Activated CD4-positive, alpha-beta memory T cell treated with anti-CD3 and anti-CD28 coated beads for 36 hours (primary cell): ENCODE results near the gene PPM1A. TPM values are rescaled to one million over a fixed set of nuclear protein-coding genes. Genes with fewer than 3 reads are reported as not detected.

ENCODE experiments used
- CTCF ChIA-PET: fragments of 350-600 bp; sonication (Branson Sonifier 250); formaldehyde crosslinking; loops from one replicate; lab custom pipeline; 2021; ENCODE audit warnings: antibody characterized with exemption, inconsistent platforms; lab: Charles Lee
- POLR2A ChIA-PET: fragments of 350-600 bp; sonication (Branson Sonifier 250); formaldehyde crosslinking; loops from one replicate; lab custom pipeline; 2021; ENCODE audit warnings: antibody characterized with exemption; lab: Charles Lee
- DNase-seq: peaks from one replicate; pipeline ENCODE4 v3.0.0-alpha.2; 2020
- H3K27ac Mint-ChIP-seq: one replicate; pipeline ENCODE4 v1.8.0; 2021; ENCODE audit warnings: mixed read lengths
- H3K27me3 Mint-ChIP-seq: one replicate; pipeline ENCODE4 v1.8.0; 2021; ENCODE audit warnings: mixed read lengths
- H3K36me3 Mint-ChIP-seq: one replicate; pipeline ENCODE4 v1.8.0; 2021; ENCODE audit warnings: mixed read lengths
- H3K4me1 Mint-ChIP-seq: one replicate; pipeline ENCODE4 v1.8.0; 2021; ENCODE audit warnings: low read depth, mixed read lengths
- H3K4me3 Mint-ChIP-seq: one replicate; pipeline ENCODE4 v1.8.0; 2021; ENCODE audit warnings: mild to moderate bottlenecking, mixed read lengths
- H3K9me3 Mint-ChIP-seq: one replicate; pipeline ENCODE4 v1.8.0; 2021; ENCODE audit warnings: mixed read lengths
- intact Hi-C: fragments of 100-400 bp; cut with micrococcal nuclease; formaldehyde crosslinking; loops from one replicate; pipeline ENCODE4 v1.15.1; 2023
- total RNA-seq, 2 experiments: library from RNA; stranded (reverse); gene quantifications; one replicate each; pipeline ENCODE4 v1.2.3, GENCODE V29; 2021

The PPM1A gene
- total RNA-seq, 2 experiments from 2014 or later: 44.0 to 47.3 TPM

GRCh38 chr14:60328583-60328982 is 79.6 kb downstream of the PPM1A start:
- DNase-seq: no peak
- peak overlapping the region; percentile 34 for H3K4me3 Mint-ChIP-seq
- intact Hi-C loops: no loop called here
- H3K9me3 Mint-ChIP-seq: no peaks in the 10 kb centered on the region
- peaks cover 2% of the 10 kb centered on the region for H3K36me3 Mint-ChIP-seq
- H3K27me3 Mint-ChIP-seq: peaks cover 22% of the 10 kb centered on the region
- CTCF ChIA-PET: interaction anchor here (0.6 to 1.9 kb wide), 4 partner anchors 22 to 364 kb away, joined by 3 to 5 read pairs (median 4); no protein-coding TSS in a partner anchor
- H3K4me1 Mint-ChIP-seq: peaks cover 37% of the 10 kb centered on the region
- POLR2A ChIA-PET: no interaction called here
- no peak overlapping the region for H3K27ac Mint-ChIP-seq

GRCh38 chr14:60329274-60329673 is 80.3 kb downstream of the PPM1A start:
- Mint-ChIP-seq H3K36me3 (peaks cover 2% of the 10 kb centered on the region), H3K27ac (no peak overlapping the region)

DNA sequence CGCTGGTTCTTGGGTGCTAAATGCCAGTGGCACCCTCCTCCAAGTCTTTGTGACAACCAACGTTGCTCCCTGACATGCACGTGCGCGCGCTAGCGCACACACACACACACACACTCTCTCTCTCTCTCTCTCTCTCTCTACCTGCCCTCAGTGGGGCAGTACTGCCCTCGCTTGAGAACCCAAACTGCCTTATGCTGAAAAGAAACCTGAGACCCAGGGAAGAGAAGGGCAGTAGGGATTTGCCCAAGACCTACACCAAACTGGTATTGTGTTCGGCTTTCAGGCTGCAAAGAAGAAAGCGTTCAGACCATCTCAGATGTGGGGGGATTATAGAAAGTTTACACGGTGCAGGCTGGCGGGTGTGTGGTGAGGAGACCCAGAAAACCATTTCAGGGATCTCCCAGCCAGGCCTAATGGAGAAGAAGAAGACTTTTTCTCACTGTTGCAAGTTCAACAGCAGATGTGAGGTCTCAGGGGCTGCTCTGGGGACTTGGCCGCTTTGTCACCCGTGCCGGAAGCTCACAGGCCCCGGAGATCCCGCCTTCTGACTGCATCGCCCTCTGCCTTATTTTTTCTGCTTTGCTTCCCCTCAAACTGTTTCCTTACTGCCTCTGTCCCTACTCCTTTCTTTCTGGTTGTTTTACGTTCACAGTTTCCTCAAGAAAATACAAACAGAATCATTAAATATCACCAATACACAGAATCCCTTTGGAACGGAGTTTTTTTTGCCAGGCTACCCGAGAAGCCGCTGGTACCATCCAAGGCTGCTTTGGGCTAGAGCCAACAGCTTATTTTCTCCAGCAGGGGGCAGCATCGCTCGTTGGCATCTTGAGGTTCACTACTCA is 82.4 kb downstream of the PPM1A start:
- DNase-seq: peak; percentile 85
- peaks cover 36% of the 10 kb centered on the region for H3K27me3 Mint-ChIP-seq
- peak overlapping the region; percentile 85 for H3K27ac Mint-ChIP-seq
- H3K9me3 Mint-ChIP-seq: no peaks in the 10 kb centered on the region
- CTCF ChIA-PET: interaction anchor here (0.5 to 2.8 kb wide), 40 partner anchors 10 to 717 kb away, joined by 3 to 23 read pairs (median 4); partner anchors contain the start of genes DHRS7, PCNX4 and PPM1A
- peaks cover 2% of the 10 kb centered on the region for H3K36me3 Mint-ChIP-seq
- POLR2A ChIA-PET: interaction anchor here (2.4 kb wide), 1 partner anchor 83 kb away, joined by 18 read pairs; the partner anchor contains the start of gene PPM1A
- intact Hi-C loops: loop anchor here (1.0 to 5.0 kb wide), 7 partner anchors 82 to 364 kb away; partner anchors contain the start of genes C14orf39 and PPM1A
- H3K4me3 Mint-ChIP-seq: peak overlapping the region; percentile 84
- peaks cover 37% of the 10 kb centered on the region for H3K4me1 Mint-ChIP-seq

More at GRCh38 chr14:60329274-60329673, 80.3 kb downstream of the PPM1A start:
- Mint-ChIP-seq H3K4me1 (peaks cover 37% of the 10 kb centered on the region), H3K4me3 (no peak overlapping the region), H3K27me3 (peaks cover 26% of the 10 kb centered on the region), H3K9me3 (no peaks in the 10 kb centered on the region)
- ChIA-PET POLR2A (interaction anchor here (1.0 kb wide), 1 partner anchor 81 kb away, joined by 4 read pairs; the partner anchor contains the start of gene PPM1A), CTCF (interaction anchor here (0.9 to 1.9 kb wide), 3 partner anchors 18 to 133 kb away, joined by 3 to 5 read pairs (median 3); no protein-coding TSS in a partner anchor)
- no peak for DNase-seq
- intact Hi-C loops: no loop called here

DNA sequence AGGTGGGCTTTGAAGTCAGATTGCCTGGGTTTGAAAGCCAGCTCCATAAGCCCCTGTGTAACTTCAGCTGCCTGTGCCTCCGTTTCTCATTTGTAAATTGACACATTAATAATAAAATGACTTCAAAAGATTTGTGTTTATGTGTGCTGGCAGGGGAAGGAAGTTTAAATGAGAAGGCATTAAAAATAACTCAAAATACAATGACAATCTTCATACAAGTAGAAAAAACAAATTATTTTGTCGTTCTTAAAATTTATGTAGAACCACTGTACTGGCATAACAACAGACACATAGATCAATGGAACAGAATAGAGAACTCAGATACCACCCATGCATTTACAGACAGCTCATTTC is 83.0 kb downstream of the PPM1A start:
- Mint-ChIP-seq H3K27me3 (peaks cover 36% of the 10 kb centered on the region), H3K36me3 (peaks cover 2% of the 10 kb centered on the region), H3K27ac (peak overlapping the region; percentile 85), H3K4me1 (peaks cover 33% of the 10 kb centered on the region), H3K4me3 (peak overlapping the region; percentile 84), H3K9me3 (no peaks in the 10 kb centered on the region)
- CTCF ChIA-PET: interaction anchor here (0.6 to 2.8 kb wide), 37 partner anchors 10 to 717 kb away, joined by 3 to 23 read pairs (median 4); partner anchors contain the start of genes DHRS7 and PPM1A
- no peak for DNase-seq
- POLR2A ChIA-PET: interaction anchor here (2.4 kb wide), 1 partner anchor 83 kb away, joined by 18 read pairs; the partner anchor contains the start of gene PPM1A
- intact Hi-C loops: loop anchor here (1.0 to 5.0 kb wide), 4 partner anchors 125 to 365 kb away; partner anchors contain the start of gene C14orf39

GRCh38 chr14:60332869-60333268 is 83.8 kb downstream of the PPM1A start:
- Mint-ChIP-seq H3K4me1 (peaks cover 27% of the 10 kb centered on the region), H3K27me3 (peaks cover 38% of the 10 kb centered on the region), H3K36me3 (peaks cover 2% of the 10 kb centered on the region), H3K4me3 (no peak overlapping the region), H3K9me3 (no peaks in the 10 kb centered on the region), H3K27ac (no peak overlapping the region)
- ChIA-PET CTCF (interaction anchor here (0.6 to 2.8 kb wide), 12 partner anchors 11 to 368 kb away, joined by 3 to 23 read pairs (median 4); partner anchors contain the start of gene PPM1A), POLR2A (interaction anchor here (2.4 kb wide), 1 partner anchor 84 kb away, joined by 18 read pairs; the partner anchor contains the start of gene PPM1A)
- DNase-seq: no peak
- intact Hi-C loops: loop anchor here (1.0 to 5.0 kb wide), 4 partner anchors 126 to 366 kb away; partner anchors contain the start of gene C14orf39

DNA sequence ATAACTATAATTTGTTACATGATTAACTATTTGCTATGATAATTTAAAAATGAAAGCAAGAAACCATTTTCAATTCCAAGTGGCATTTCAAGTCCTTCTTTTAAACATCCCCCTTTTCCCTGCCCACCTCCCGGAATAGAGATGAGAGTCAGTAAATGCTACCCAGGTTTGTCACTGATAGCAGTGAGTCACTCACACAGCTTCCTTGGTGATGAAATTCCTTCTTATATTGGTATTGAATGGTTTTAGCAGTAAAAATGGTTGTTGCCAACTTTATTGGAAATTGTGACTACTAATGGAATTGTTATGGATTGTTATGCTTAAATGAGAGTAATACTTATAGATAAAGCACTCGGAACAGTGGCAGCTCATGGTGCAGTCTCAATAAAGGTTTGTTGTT is 90.5 kb downstream of the PPM1A start:
- H3K4me3 Mint-ChIP-seq: no peak overlapping the region
- H3K4me1 Mint-ChIP-seq: no peaks in the 10 kb centered on the region
- POLR2A ChIA-PET: no interaction called here
- H3K36me3 Mint-ChIP-seq: no peaks in the 10 kb centered on the region
- H3K9me3 Mint-ChIP-seq: no peaks in the 10 kb centered on the region
- CTCF ChIA-PET: interaction anchor here (2.9 kb wide), 1 partner anchor 10 kb away, joined by 17 read pairs; no protein-coding TSS in a partner anchor
- H3K27me3 Mint-ChIP-seq: peaks cover 33% of the 10 kb centered on the region
- no peak overlapping the region for H3K27ac Mint-ChIP-seq
- intact Hi-C loops: no loop called here
- DNase-seq: no peak

DNA sequence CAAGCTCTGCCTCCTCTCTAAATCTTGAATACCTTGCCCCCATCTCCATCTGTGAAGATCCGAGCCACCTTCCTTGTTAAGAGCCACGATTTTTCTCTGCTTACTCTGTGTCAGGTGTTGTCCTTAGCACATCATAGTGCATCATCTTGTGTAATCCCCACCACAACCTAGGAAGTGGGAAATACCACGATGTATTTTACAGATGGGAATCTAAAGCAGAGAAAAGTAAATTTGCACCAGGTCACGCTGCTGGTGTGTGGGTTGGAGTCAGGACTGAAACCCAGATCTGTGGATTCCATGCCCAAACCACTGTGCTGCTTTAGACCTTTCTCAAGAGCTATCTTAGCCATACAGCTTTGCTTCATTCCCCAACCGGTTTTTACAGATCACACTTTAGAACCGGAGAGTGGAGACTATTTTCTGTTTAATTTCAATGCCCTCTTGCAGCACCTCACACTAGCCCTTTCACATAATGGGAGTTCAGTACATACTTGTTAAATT is 94.6 kb downstream of the PPM1A start:
- no peak overlapping the region for H3K4me3 Mint-ChIP-seq
- peaks cover 6% of the 10 kb centered on the region for H3K27me3 Mint-ChIP-seq
- no peak overlapping the region for H3K27ac Mint-ChIP-seq
- no peaks in the 10 kb centered on the region for H3K4me1 Mint-ChIP-seq
- no peak for DNase-seq
- intact Hi-C loops: no loop called here
- CTCF ChIA-PET: interaction anchor here (1.3 kb wide), 1 partner anchor 12 kb away, joined by 8 read pairs; no protein-coding TSS in a partner anchor
- no peaks in the 10 kb centered on the region for H3K9me3 Mint-ChIP-seq
- POLR2A ChIA-PET: no interaction called here
- no peaks in the 10 kb centered on the region for H3K36me3 Mint-ChIP-seq

- no peak for DNase-seq
- ChIA-PET POLR2A (no interaction called here), CTCF (no interaction called here)
- Mint-ChIP-seq H3K4me1 (no peaks in the 10 kb centered on the region), H3K4me3 (no peak overlapping the region), H3K9me3 (no peaks in the 10 kb centered on the region), H3K27ac (no peak overlapping the region), H3K36me3 (no peaks in the 10 kb centered on the region), H3K27me3 (peaks cover 3% of the 10 kb centered on the region)
- intact Hi-C loops: no loop called here
Observed at GRCh38 chr14:60344751-60345150, 95.7 kb downstream of the PPM1A start.

- no peak overlapping the region for H3K4me3 Mint-ChIP-seq
- no peak overlapping the region for H3K27ac Mint-ChIP-seq
- intact Hi-C loops: no loop called here
- no peak for DNase-seq
- H3K9me3 Mint-ChIP-seq: no peaks in the 10 kb centered on the region
- POLR2A ChIA-PET: no interaction called here
- no peaks in the 10 kb centered on the region for H3K4me1 Mint-ChIP-seq
- CTCF ChIA-PET: interaction anchor here (1.4 kb wide), 1 partner anchor 72 kb away, joined by 3 read pairs; no protein-coding TSS in a partner anchor
- no peaks in the 10 kb centered on the region for H3K27me3 Mint-ChIP-seq
- H3K36me3 Mint-ChIP-seq: no peaks in the 10 kb centered on the region
Observed at GRCh38 chr14:60346706-60347105, 97.7 kb downstream of the PPM1A start.

- no peak for DNase-seq
- Mint-ChIP-seq H3K36me3 (no peaks in the 10 kb centered on the region), H3K4me3 (no peak overlapping the region), H3K27me3 (no peaks in the 10 kb centered on the region), H3K4me1 (no peaks in the 10 kb centered on the region), H3K27ac (no peak overlapping the region), H3K9me3 (no peaks in the 10 kb centered on the region)
- intact Hi-C loops: no loop called here
- POLR2A ChIA-PET: no interaction called here
- CTCF ChIA-PET: interaction anchor here (0.6 to 3.3 kb wide), 11 partner anchors 9 to 906 kb away, joined by 3 to 38 read pairs (median 4); no protein-coding TSS in a partner anchor
Observed at GRCh38 chr14:60348211-60348610, 99.2 kb downstream of the PPM1A start.
